GM19099 (cell line): ENCODE measurements around the gene EPC2.

Source experiments
- POLR2A ChIP-seq: IDR thresholded peaks from 3 replicates; pipeline ENCODE4 v1.6.1; 2011; ENCODE audit warnings: low read depth; ENCODE audit not compliant: insufficient read length; ENCODE audit errors: extremely low read depth

EPC2 gene

GRCh38 chr2:148802448-148803220 is 158.1 kb downstream of the EPC2 start:
- no peak for TF ChIP-seq POLR2A

- no peak for TF ChIP-seq POLR2A
Observed at GRCh38 chr2:148810081-148810480, 165.5 kb downstream of the EPC2 start.

GRCh38 chr2:148812306-148812705 is 167.8 kb downstream of the EPC2 start:
- TF ChIP-seq POLR2A = no peak

- no peak for TF ChIP-seq POLR2A
Observed at GRCh38 chr2:148813603-148814065, 169.1 kb downstream of the EPC2 start.

- no peak for TF ChIP-seq POLR2A
Observed at GRCh38 chr2:148814143-148814859, 169.8 kb downstream of the EPC2 start.

- no peak for TF ChIP-seq POLR2A
Observed at GRCh38 chr2:148814860-148815419, 170.4 kb downstream of the EPC2 start.

- TF ChIP-seq POLR2A = no peak
Observed at GRCh38 chr2:148816176-148816575, 171.6 kb downstream of the EPC2 start.

GRCh38 chr2:148817210-148817708 is 172.7 kb downstream of the EPC2 start:
- TF ChIP-seq POLR2A = no peak

- no peak for TF ChIP-seq POLR2A
Observed at GRCh38 chr2:148819019-148819585, 174.6 kb downstream of the EPC2 start.

- no peak for TF ChIP-seq POLR2A
Observed at GRCh38 chr2:148824190-148824589, 179.6 kb downstream of the EPC2 start.

- TF ChIP-seq POLR2A = no peak
Observed at GRCh38 chr2:148826791-148827190, 182.2 kb downstream of the EPC2 start.

- no peak for TF ChIP-seq POLR2A
Observed at GRCh38 chr2:148828941-148829340, 184.4 kb downstream of the EPC2 start.

- TF ChIP-seq POLR2A = no peak
Observed at GRCh38 chr2:148829618-148830017, 185.1 kb downstream of the EPC2 start.

- TF ChIP-seq POLR2A = no peak
Observed at GRCh38 chr2:148832637-148833036, 188.1 kb downstream of the EPC2 start.
